Thyroid gland (tissue), 4 donors: ENCODE measurements around the gene MAFB.

ENCODE experiments used
- POLR2A ChIP-seq, 2 donors: fragments of 450-650 bp; IDR thresholded peaks; one replicate each; pipeline ENCODE4 v1.6.1; 2017; ENCODE audit warnings: antibody characterized with exemption in 2 of 2, mild to moderate bottlenecking in 2 of 2, moderate library complexity in 1 of 2
- TF ChIP-seq, protein P1 (sequence below), 6 experiments: fragments of 200-600 bp in 3 of 6; fragments of 450-650 bp in 3 of 6; sonication (generic) in 3 of 6; IDR thresholded peaks; one replicate each; pipeline ENCODE4 v1.5.1; 2016 to 2019; ENCODE audit warnings: antibody characterized with exemption in 6 of 6, mild to moderate bottlenecking in 2 of 6, inconsistent platforms in 1 of 6, moderate library complexity in 1 of 6

DNA sequence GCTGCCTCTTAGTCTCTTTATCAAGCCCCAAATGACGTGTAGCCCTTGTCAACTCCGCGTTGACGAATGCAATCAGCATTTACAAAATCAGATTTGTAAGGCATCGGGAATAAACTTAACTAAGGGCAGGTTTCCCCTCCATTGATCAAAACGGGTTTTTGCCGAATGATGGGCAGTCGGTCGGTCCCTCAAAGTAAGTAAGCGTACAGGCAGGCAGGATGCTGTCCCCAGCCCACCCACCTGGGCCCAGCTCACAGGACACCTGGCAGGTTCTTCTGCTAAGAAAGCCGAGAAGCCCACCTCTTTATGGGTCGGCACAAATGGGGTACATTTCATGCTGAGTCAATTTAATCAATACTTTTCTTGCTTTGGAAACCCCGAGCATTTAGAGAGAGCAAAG is 22.0 kb upstream of the MAFB start:
- TF ChIP-seq POLR2A (IDR thresholded peaks at IDR 0.05): no peak
- TF ChIP-seq, protein P1, sequence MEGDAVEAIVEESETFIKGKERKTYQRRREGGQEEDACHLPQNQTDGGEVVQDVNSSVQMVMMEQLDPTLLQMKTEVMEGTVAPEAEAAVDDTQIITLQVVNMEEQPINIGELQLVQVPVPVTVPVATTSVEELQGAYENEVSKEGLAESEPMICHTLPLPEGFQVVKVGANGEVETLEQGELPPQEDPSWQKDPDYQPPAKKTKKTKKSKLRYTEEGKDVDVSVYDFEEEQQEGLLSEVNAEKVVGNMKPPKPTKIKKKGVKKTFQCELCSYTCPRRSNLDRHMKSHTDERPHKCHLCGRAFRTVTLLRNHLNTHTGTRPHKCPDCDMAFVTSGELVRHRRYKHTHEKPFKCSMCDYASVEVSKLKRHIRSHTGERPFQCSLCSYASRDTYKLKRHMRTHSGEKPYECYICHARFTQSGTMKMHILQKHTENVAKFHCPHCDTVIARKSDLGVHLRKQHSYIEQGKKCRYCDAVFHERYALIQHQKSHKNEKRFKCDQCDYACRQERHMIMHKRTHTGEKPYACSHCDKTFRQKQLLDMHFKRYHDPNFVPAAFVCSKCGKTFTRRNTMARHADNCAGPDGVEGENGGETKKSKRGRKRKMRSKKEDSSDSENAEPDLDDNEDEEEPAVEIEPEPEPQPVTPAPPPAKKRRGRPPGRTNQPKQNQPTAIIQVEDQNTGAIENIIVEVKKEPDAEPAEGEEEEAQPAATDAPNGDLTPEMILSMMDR (IDR thresholded peaks at IDR 0.05): no peak
